ENCODE results near the gene CLCN5. TPM values are rescaled to one million over a fixed set of nuclear protein-coding genes. Genes with fewer than 3 reads are reported as not detected.

The CLCN5 gene
- polyA plus RNA-seq, 2 of the 4 experiments (the other 2 are of a cell fraction), result 2.6 to 5.2 TPM

GRCh38 chrX:50147972-50148371 lies 225.6 kb downstream of the CLCN5 start:
- ChIA-PET POLR2A (no interaction called here), CTCF (no interaction called here)
- Histone ChIP-seq H3K4me1 (no peaks in the 10 kb centered on the region), H3K27ac (no peak overlapping the region), H3K9me3 (no peaks in the 10 kb centered on the region), H3K4me3 (no peak overlapping the region), H3K4me2 (no peak overlapping the region)
- no peak for DNase-seq (ENCODE audit: low read depth in 1 of 2, low spot score in 1 of 2)
- 28% methylated on average over 7 of the region's 7 CpGs for WGBS (ENCODE audit: missing lambda C conversion rate)
- no peak for FAIRE-seq
- no peak for TF ChIP-seq HEYL (CRISPR knock-in tag; IDR thresholded peaks at IDR 0.05)
- no peak for TF ChIP-seq CHD2 (IDR thresholded peaks at IDR 0.05; ENCODE audit: low read length, partially characterized antibody)
- TF ChIP-seq CEBPB (IDR thresholded peaks at IDR 0.05), result no peak
- no peak for TF ChIP-seq RFX5 (IDR thresholded peaks at IDR 0.05)
- ATAC-seq, result no peak

Small RNAs within 50 kb of the gene (small RNA-seq; reads per million reads assigned to genes)
- gene MIR188 (1.9 to 618 (median 158) reads per million in 6 experiments), gene MIR362 (19.8 to 1,434 (median 1,079) reads per million in 6 experiments), gene MIR500A (2.8 to 169 (median 102) reads per million in 6 experiments), gene MIR500B (0 to 5.6 (median 1.9) reads per million in 6 experiments), gene MIR501 (0.66 to 140 (median 85.2) reads per million in 6 experiments), gene MIR502 (7.2 to 516 (median 252) reads per million in 6 experiments), gene MIR532 (187 to 9,705 (median 2,317) reads per million in 6 experiments), gene MIR660 (44.8 to 7,083 (median 4,789) reads per million in 6 experiments), gene RNU6-421P (0 reads per million in 6 experiments)

Other genes starting within 250 kb of the CLCN5 start
- 0.17 and 0.26 TPM in 2 replicates for gene PAGE1, start 226.6 kb upstream of the CLCN5 start, polyA plus RNA-seq (2011; rRNA removed)
- 0.16 TPM in 1 of 3 replicates, not detected in the others for gene PAGE1, start 226.6 kb upstream of the CLCN5 start, polyA plus RNA-seq (2017; fragmentation: RNase III; extraction: RNeasy Plus Mini Kit Qiagen cat#74134 plus additional on column Dnase treatment)
- not detected in 2 replicates for gene PAGE4, start 93.3 kb upstream of the CLCN5 start, polyA plus RNA-seq (2011; rRNA removed)
- gene PAGE4, start 93.3 kb upstream of the CLCN5 start, polyA plus RNA-seq (2017; fragmentation: RNase III; extraction: RNeasy Plus Mini Kit Qiagen cat#74134 plus additional on column Dnase treatment), result not detected in 3 replicates
- gene USP27X, start 43.1 kb upstream of the CLCN5 start, polyA plus RNA-seq (2011; rRNA removed), result 4.5 and 5.5 TPM in 2 replicates
- 3.9 to 4.8 TPM (median 4.6 TPM) in 3 replicates for gene USP27X, start 43.1 kb upstream of the CLCN5 start, polyA plus RNA-seq (2017; fragmentation: RNase III; extraction: RNeasy Plus Mini Kit Qiagen cat#74134 plus additional on column Dnase treatment)

Measured in A549 (cell line).